ENCODE results near the gene PRDM4. TPM values are rescaled to one million over a fixed set of nuclear protein-coding genes. Genes with fewer than 3 reads are reported as not detected.

The PRDM4 gene
- total RNA-seq, 1 donor from 2014 or later: 37.4 TPM

DNA sequence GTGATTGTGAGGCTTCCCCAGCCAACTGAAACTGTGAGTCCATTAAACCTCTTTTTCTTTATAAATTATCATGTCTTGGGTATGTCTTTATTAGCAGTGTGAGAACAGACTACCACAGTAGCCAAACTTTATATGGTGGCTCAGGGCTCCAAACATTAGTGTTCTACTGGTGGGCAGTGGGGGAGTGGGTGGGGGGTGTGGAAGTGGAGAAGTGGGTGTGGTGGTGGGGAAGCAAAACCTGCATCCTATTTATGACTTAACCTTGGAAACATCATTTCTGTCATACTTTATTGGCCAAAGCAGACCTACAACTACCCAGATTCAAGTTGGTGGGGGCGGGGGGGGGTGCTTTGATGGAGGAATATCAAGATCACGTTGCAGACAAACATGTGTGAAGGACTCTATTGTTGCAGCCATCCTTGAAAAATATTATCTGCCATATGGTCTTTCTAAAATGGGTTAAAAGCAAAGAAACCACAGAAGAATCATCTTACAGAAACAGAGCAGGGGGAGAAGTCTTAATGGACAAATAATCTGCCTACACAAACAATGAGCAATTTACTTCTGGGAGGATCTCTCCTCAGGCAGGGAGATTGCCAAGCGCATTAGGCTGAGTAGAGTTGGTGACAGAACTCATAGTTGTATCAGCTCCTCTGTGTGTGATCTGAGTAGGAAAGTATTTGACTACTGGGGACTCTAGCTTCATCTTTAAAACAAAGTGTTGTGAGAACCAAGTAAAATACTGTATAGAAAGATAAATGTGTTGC, 76.7 kb downstream of the PRDM4 start:
- peak overlapping the region; percentile 21 for H3K27ac Mint-ChIP-seq (ENCODE audit: unreplicated experiment)
- TF ChIP-seq, protein P1, sequence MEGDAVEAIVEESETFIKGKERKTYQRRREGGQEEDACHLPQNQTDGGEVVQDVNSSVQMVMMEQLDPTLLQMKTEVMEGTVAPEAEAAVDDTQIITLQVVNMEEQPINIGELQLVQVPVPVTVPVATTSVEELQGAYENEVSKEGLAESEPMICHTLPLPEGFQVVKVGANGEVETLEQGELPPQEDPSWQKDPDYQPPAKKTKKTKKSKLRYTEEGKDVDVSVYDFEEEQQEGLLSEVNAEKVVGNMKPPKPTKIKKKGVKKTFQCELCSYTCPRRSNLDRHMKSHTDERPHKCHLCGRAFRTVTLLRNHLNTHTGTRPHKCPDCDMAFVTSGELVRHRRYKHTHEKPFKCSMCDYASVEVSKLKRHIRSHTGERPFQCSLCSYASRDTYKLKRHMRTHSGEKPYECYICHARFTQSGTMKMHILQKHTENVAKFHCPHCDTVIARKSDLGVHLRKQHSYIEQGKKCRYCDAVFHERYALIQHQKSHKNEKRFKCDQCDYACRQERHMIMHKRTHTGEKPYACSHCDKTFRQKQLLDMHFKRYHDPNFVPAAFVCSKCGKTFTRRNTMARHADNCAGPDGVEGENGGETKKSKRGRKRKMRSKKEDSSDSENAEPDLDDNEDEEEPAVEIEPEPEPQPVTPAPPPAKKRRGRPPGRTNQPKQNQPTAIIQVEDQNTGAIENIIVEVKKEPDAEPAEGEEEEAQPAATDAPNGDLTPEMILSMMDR (conservative IDR thresholded peaks at IDR 0.05): no peak
- no peaks in the 10 kb centered on the region for H3K9me3 Mint-ChIP-seq
- peaks cover 20% of the 10 kb centered on the region for H3K27me3 Mint-ChIP-seq (ENCODE audit: low read depth)
- H3K4me1 Mint-ChIP-seq: peaks cover 20% of the 10 kb centered on the region
- H3K4me3 Mint-ChIP-seq: peak overlapping the region; percentile 97
- no peak for DNase-seq (ENCODE audit: low read depth, low spot score)
- H3K36me3 Mint-ChIP-seq (ENCODE audit: low read depth): peaks cover 4% of the 10 kb centered on the region

Other genes with a start within 250 kb of the PRDM4 start
- 37.9 and 44.2 TPM in 2 replicates for gene PWP1, start 75.3 kb downstream of the PRDM4 start, total RNA-seq
- gene ASCL4, start 13.6 kb upstream of the PRDM4 start, total RNA-seq: not detected in 2 replicates